Fibroblast of lung (primary cell): ENCODE data around the gene DENND1A. TPM values are rescaled to one million over a fixed set of nuclear protein-coding genes. Genes with fewer than 3 reads are reported as not detected.
"Not testable (repeated sequence)": the region's sequence is repeated elsewhere in the genome, so short reads cannot be mapped to it uniquely, and the experiment has no call there.

Experiments
- DNase-seq, 2 donors: peaks; one replicate each; pipeline versions ENCODE4 v3.0.0 to v3.0.0-alpha.2; 2010; ENCODE audit warnings: low read depth in 2 of 2
- H2AFZ ChIP-seq: 2 replicates; pipeline ENCODE4 v1.5.1; 2012; ENCODE audit warnings: low read length, control low read depth, inconsistent platforms
- H3K27ac ChIP-seq: 2 replicates; pipeline ENCODE4 v1.5.1; 2011; ENCODE audit warnings: low read length, control low read depth; ENCODE audit not compliant: insufficient read depth
- H3K27me3 ChIP-seq: 2 replicates; pipeline ENCODE4 v1.5.1; 2011; ENCODE audit warnings: mild to moderate bottlenecking, low read length; ENCODE audit not compliant: control insufficient read depth, insufficient read depth
- H3K36me3 ChIP-seq: 2 replicates; pipeline ENCODE4 v1.5.1; 2011; ENCODE audit warnings: low read length; ENCODE audit not compliant: control insufficient read depth, insufficient read depth
- H3K4me1 ChIP-seq: 2 replicates; pipeline ENCODE4 v1.5.1; 2011; ENCODE audit warnings: low read length; ENCODE audit not compliant: control insufficient read depth, insufficient read depth; ENCODE audit errors: extremely low read depth
- H3K4me2 ChIP-seq: 2 replicates; pipeline ENCODE4 v1.5.1; 2011; ENCODE audit warnings: low read length, control low read depth; ENCODE audit not compliant: insufficient read depth; ENCODE audit errors: extremely low read depth
- H3K4me3 ChIP-seq, 4 experiments: fragments of 200-600 bp in 1 of 4; sonication (generic) in 1 of 4; replicated peaks in 1 of 4; 2 replicates each; pipeline ENCODE4 v1.5.1; 2011 to 2016; ENCODE audit warnings: low read length in 4 of 4, low read depth in 3 of 4, mild to moderate bottlenecking in 3 of 4, control low read depth in 2 of 4, inconsistent platforms in 1 of 4, mixed read lengths in 1 of 4; ENCODE audit not compliant: insufficient read depth in 1 of 4; ENCODE audit errors: control extremely low read depth in 1 of 4
- H3K79me2 ChIP-seq: 2 replicates; pipeline ENCODE4 v1.5.1; 2012; ENCODE audit warnings: mild to moderate bottlenecking, low read length, inconsistent platforms; ENCODE audit not compliant: control insufficient read depth, insufficient read depth
- H3K9ac ChIP-seq: 2 replicates; pipeline ENCODE4 v1.5.1; 2011; ENCODE audit warnings: mild to moderate bottlenecking, low read length, control low read depth; ENCODE audit not compliant: insufficient read depth
- H3K9me3 ChIP-seq: 2 replicates; pipeline ENCODE4 v1.5.1; 2012; ENCODE audit warnings: low read depth, low read length; ENCODE audit not compliant: control insufficient read depth, insufficient read depth
- H4K20me1 ChIP-seq: 2 replicates; pipeline ENCODE4 v1.5.1; 2011; ENCODE audit warnings: low read length; ENCODE audit not compliant: control insufficient read depth, insufficient read depth; ENCODE audit errors: extremely low read depth
- EZH2 ChIP-seq: IDR thresholded peaks from 2 replicates; pipeline ENCODE4 v1.5.1; 2012; ENCODE audit warnings: low read length, control low read depth, mild to moderate bottlenecking; ENCODE audit errors: missing control alignments
- polyA plus RNA-seq, 2 donors: library from polyadenylated mRNA; depleted of rRNA in 1 of 2; stranded (reverse) in 1 of 2; unstranded in 1 of 2; fragments of >200 nt; gene quantifications; 2 replicates each; pipeline ENCODE4 v1.2.1, GENCODE V29; 2011 to 2012; ENCODE audit warnings: missing spikeins in 1 of 2
- total RNA-seq: library from RNA; depleted of rRNA; stranded (reverse); fragments of >200 nt; gene quantifications from 2 replicates; pipeline ENCODE4 v1.2.1, GENCODE V29; 2014
- TF ChIP-seq, protein P1 (sequence below), 2 donors: IDR thresholded peaks in 1 of 2; conservative IDR thresholded peaks in 1 of 2; 1 replicate in 1 of 2; 2 replicates in 1 of 2; pipeline ENCODE4 v1.5.1; 2011 to 2012; ENCODE audit warnings: low read length in 2 of 2, control low read depth in 1 of 2, inconsistent platforms in 1 of 2, low read depth in 1 of 2, mild to moderate bottlenecking in 1 of 2

Gene DENND1A
- total and polyA plus RNA-seq, 2 donors (not counting 1 experiment from before 2014, with no cell fraction given): 13.0 to 18.3 TPM

DNA sequence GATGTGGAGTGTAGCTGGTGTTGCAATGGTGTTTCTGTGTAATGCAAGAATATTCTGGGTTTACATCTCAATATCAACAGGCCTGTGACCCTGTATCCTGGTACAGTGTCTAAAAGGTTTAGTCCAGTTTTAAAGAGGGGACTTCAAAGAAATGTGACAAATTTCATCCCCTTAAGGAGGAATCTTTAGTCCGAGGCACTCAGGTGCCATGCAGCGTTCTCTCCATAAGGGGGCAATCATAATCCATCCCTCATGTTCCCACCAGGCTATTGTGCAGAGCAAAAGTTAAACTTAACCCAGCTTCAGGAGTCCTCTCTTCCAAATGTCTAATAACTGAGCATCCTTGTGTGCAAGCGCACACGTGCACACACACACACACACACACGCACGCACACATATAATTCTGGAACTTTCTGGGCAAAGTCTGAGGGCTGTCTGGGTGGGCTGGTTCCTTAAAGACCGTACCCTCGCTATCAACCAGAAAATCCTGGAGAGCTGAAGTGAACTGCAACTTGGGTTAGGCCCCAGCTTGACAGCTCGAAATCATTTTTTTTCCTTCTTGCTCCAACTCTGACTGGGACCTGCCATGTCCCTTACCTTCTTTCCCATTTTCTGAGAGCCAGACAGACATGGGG lies 527.9 kb downstream of the DENND1A start:
- H3K9me3 ChIP-seq: no peaks in the 10 kb centered on the region
- no peaks in the 10 kb centered on the region for H3K36me3 ChIP-seq
- H4K20me1 ChIP-seq: no peaks in the 10 kb centered on the region
- H3K4me1 ChIP-seq: peaks cover 2% of the 10 kb centered on the region
- H3K4me3 ChIP-seq: no peak overlapping the region
- H3K4me2 ChIP-seq: peak overlapping the region; percentile 28
- H3K79me2 ChIP-seq: no peaks in the 10 kb centered on the region
- H2AFZ ChIP-seq: no peak overlapping the region
- no peaks in the 10 kb centered on the region for H3K27me3 ChIP-seq
- TF ChIP-seq, protein P1, sequence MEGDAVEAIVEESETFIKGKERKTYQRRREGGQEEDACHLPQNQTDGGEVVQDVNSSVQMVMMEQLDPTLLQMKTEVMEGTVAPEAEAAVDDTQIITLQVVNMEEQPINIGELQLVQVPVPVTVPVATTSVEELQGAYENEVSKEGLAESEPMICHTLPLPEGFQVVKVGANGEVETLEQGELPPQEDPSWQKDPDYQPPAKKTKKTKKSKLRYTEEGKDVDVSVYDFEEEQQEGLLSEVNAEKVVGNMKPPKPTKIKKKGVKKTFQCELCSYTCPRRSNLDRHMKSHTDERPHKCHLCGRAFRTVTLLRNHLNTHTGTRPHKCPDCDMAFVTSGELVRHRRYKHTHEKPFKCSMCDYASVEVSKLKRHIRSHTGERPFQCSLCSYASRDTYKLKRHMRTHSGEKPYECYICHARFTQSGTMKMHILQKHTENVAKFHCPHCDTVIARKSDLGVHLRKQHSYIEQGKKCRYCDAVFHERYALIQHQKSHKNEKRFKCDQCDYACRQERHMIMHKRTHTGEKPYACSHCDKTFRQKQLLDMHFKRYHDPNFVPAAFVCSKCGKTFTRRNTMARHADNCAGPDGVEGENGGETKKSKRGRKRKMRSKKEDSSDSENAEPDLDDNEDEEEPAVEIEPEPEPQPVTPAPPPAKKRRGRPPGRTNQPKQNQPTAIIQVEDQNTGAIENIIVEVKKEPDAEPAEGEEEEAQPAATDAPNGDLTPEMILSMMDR (conservative IDR thresholded peaks at IDR 0.05 in 1 of 2, IDR thresholded peaks at IDR 0.05 in 1 of 2; ENCODE audit: low read depth in 1 of 2, low read length in 2 of 2): peak; percentile 90 to 92
- no peak for TF ChIP-seq EZH2
- peak; percentile 40 to 61 for DNase-seq
- H3K9ac ChIP-seq: no peak overlapping the region
- H3K27ac ChIP-seq: no peak overlapping the region

- peaks cover 2% of the 10 kb centered on the region for H3K4me1 ChIP-seq
- TF ChIP-seq EZH2: no peak
- TF ChIP-seq, protein P1 (conservative IDR thresholded peaks at IDR 0.05 in 1 of 2, IDR thresholded peaks at IDR 0.05 in 1 of 2; ENCODE audit: low read depth in 1 of 2, low read length in 2 of 2): no peak
- no peaks in the 10 kb centered on the region for H3K9me3 ChIP-seq
- H2AFZ ChIP-seq: peak overlapping the region; percentile 5
- peak in 1 of 2 donors; percentile 48 for DNase-seq
- no peaks in the 10 kb centered on the region for H4K20me1 ChIP-seq
- no peak overlapping the region for H3K27ac ChIP-seq
- H3K4me2 ChIP-seq: no peak overlapping the region
- H3K79me2 ChIP-seq: no peaks in the 10 kb centered on the region
- no peak overlapping the region for H3K9ac ChIP-seq
- no peak overlapping the region for H3K4me3 ChIP-seq
- no peaks in the 10 kb centered on the region for H3K36me3 ChIP-seq
- H3K27me3 ChIP-seq: no peaks in the 10 kb centered on the region
Observed at GRCh38 chr9:123400926-123401503, 528.9 kb downstream of the DENND1A start.

GRCh38 chr9:123399803-123400378 lies 530.0 kb downstream of the DENND1A start:
- no peak overlapping the region for H2AFZ ChIP-seq
- no peak overlapping the region for H3K27ac ChIP-seq
- no peak overlapping the region for H3K4me2 ChIP-seq
- H3K9me3 ChIP-seq: no peaks in the 10 kb centered on the region
- no peak for DNase-seq
- peaks cover 2% of the 10 kb centered on the region for H3K4me1 ChIP-seq
- H4K20me1 ChIP-seq: no peaks in the 10 kb centered on the region
- H3K9ac ChIP-seq: no peak overlapping the region
- no peak for TF ChIP-seq EZH2
- TF ChIP-seq, protein P1 (conservative IDR thresholded peaks at IDR 0.05 in 1 of 2, IDR thresholded peaks at IDR 0.05 in 1 of 2; ENCODE audit: low read depth in 1 of 2, low read length in 2 of 2): peak; percentile 35 to 53
- no peaks in the 10 kb centered on the region for H3K36me3 ChIP-seq
- no peak overlapping the region for H3K4me3 ChIP-seq
- no peaks in the 10 kb centered on the region for H3K79me2 ChIP-seq
- H3K27me3 ChIP-seq: no peaks in the 10 kb centered on the region

DNA sequence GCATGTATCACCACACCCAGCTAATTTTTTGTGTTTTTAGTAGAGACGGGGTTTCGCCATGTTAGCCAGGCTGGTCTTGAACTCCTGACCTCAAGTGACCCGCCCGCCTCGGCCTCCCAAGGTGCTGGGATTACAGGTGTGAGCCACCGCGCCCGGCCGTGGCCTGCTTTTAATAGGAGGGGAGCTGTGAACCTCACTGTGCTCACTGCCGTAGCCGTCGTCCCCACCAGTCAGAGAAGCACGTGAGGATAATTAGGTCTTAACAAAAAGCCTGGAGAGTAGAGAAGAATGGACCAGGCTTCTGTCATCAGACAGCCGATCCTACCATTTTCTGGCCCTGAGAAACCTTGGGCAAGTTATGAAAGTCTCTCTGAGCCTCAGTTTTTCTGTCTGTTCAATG lies 531.0 kb downstream of the DENND1A start:
- not testable (repeated sequence) for H3K4me3 ChIP-seq, H3K27me3 ChIP-seq, H2AFZ ChIP-seq, H3K79me2 ChIP-seq, H3K36me3 ChIP-seq, H3K9ac ChIP-seq, H3K4me2 ChIP-seq, H3K9me3 ChIP-seq, DNase-seq, H3K27ac ChIP-seq, H4K20me1 ChIP-seq, H3K4me1 ChIP-seq
